ENCODE data around the gene MAP1LC3C.

Gene MAP1LC3C

DNA sequence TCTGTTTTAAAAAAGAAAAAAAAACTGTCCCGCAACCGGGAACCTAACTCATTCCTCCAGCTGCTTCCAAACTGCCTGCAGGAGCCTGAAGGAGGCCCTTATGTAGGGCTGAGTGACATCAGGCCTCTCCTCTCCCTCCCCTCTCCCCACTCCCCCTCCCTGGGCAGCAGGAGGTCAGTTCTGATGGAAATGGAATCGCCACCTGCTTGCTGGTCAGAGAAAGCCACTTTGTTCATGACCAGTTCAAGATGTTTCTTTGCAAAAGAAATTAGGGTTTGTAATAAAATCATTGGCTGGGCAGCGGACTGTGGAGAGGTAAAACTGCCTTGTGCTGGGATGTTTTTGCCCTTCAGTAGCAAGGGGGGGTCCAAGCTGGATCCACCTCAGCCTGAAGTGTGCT lies at the start of gene MAP1LC3C:
TSS of gene MAP1LC3C (minus strand) at position 73 of the 400 bp plus-strand sequence. CDS start 90 bp downstream, outside the sequence.
- no peak for DNase-seq

DNA sequence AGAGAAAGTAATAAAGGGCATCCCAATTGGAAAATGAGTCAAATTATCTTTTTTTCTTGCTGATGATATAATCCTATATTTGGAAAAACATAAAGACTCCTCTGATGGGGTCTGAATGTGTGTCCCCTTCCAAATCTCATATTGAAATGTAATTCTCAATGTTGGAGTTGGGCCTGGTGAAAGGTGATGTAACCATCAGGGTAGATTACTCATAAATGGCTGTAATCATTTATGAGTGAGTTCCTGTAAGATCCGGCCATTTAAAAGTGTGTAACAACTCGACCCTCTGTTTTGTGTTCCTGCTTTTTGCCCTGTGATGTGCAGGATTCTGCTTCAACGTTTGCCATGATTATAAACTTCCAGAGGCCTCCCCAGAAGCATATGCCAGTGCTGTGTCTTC lies 44.3 kb upstream of the MAP1LC3C start:
- no peak for DNase-seq

DNA sequence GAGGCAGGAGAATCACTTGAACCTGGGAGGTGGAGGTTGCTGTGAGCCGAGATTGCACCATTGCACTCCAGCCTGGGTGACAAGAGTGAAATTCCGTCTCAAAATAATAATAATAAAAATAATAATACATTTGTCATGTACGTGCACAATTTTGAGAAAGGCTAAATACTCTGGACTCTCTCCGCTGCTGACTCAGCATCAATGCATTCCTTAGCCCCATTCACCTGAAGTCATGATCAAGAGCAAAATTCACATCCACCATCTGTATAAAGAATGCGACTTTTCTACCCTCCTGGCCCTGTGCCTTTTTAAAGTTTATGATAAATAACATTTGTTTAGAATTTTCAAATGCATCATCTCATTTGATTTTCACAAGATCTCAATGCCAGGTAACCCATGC lies 35.5 kb upstream of the MAP1LC3C start:
- DNase-seq = no peak

DNA sequence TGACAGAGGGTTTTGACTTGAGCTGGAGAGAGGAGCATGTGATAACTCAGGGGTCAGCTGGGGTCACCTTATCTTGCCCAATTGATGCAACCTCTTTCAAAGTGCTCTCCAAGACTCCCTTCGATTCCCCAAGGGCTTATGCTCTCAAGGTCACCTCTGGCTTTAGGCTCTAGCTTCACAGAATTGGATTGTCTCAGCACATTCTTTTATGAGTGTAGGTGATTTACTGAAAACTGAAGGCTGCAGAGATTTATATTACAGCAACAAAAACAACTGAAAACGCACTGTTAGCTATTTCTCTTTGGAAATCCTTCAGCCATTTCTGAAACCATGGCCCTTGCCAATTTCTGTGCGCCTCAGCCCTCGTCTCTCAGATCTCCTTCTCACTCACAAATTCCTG lies 34.5 kb upstream of the MAP1LC3C start:
- DNase-seq = no peak

DNA sequence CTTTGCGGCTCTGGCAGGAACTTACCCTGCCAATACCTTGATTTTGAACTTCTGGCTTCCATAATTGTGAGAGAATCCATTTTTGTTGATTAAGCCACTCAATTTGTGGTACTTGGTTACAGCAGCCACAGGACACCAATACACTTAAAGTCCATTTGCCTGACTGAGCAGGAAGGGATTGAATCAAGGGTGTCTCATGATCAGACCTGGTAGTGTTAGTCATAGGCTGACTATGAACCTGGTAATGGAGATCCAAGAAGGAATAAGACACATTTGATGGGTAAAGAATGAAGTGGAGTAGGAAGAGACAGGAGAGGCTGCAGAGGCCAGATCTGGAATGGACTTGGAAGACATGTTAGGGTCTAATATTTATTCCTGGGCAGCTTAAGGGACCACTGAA lies 31.2 kb upstream of the MAP1LC3C start:
- DNase-seq = no peak

DNA sequence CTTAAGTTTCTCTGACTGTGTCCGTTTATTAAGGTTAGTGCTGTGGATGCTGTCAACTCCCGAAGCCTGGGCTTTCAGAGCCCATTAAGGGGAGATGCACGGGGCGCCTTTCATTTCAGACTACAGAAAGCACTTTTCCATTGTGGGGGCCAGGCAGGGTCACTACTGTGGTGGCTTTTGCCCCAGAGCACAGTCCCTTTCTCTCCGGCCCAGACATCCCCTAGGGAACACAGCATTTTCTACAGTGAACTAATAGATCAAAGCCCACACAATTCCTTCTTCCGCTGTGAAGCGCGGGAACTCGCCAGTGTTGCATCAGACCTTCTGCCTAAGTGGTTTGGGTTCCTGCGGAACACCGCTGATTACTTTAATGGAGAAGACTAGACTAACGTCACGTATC lies 26.8 kb upstream of the MAP1LC3C start:
- DNase-seq = no peak

DNA sequence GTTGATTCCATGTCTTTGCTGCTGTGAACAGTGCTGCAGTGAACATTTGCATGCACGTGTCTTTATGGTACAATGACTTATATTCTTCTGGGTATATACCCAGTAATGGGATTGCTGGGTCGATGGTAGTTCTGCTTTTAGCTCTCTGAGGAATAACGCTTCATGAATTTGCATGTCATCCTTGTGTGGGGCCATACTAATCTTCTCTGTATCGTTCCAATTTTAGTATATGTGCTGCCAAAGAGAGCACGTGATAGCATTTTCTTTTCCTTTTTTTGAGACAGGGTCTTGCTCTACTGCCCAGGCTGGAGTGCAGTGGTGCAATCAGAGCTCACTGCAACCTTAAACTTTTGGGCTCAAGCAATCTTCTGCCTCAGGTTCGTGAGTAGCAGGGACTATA lies 24.9 kb upstream of the MAP1LC3C start:
- no peak for DNase-seq

DNA sequence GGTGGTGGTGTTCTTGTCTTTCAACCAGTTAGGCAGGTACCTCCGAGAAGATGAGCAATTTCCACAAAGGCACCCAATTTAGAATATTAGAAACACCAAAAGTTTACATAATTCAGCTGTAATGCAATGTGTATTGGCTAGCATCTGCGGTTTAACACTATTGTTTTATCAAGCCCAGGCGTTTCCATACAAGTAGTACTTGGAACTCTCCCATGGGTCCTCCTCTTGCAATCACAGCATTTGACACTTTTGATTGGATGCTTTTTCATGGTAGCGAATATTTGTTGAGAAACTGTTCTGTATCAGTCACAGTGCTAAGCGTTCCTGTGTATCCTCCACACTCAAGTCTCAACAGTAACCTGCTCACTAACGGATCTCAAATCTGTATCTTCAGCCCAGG lies 20.1 kb upstream of the MAP1LC3C start:
- no peak for DNase-seq

DNA sequence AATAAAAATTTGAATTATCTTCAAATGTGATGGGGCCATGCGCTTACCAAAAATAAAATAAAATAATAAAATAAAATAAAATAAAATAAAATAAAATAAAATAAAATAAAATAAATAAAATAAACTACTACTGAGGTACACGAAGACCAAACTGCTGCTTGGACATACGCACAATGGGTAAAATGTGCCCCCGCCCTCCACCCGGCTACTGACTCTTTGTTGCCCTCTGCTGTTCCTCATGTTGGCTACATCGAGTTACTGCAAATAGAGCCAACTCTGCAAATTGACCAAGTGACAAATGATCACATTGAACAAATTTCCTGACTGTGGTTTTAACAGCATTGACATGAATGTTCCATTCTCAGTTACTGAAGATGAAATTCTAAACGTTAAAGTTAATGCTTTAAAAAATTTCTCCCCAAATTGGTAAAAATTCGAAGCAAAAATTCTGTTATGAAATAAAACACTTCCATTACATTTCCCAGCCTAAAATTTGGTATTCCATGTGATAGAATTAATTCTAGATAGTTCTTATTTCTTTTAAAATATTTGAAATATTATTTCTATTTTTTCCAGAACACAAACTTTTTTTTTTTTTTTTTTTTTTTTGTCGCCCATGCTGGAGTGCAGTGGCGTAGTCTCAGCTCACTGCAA lies 18.8 kb upstream of the MAP1LC3C start:
- peak; percentile 32 for DNase-seq

DNA sequence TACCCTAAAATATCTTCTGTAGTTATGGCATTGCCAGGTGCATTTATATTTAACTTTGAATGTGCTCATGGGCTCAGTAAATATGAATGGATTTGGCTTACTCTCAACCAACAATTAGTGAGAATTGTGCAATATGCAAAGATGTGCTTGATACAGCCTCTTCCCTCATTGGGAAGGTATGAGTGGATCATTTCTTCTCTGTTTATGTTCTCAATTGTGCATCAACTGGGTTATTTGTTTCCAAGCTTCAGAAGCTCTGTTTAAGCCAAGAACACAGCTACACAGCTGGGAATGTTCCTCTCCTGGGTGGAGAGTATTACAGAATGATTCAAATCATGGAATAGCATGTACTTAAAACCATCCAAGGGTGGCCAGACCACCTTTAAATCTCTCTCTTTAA lies 17.6 kb upstream of the MAP1LC3C start:
- DNase-seq = no peak

DNA sequence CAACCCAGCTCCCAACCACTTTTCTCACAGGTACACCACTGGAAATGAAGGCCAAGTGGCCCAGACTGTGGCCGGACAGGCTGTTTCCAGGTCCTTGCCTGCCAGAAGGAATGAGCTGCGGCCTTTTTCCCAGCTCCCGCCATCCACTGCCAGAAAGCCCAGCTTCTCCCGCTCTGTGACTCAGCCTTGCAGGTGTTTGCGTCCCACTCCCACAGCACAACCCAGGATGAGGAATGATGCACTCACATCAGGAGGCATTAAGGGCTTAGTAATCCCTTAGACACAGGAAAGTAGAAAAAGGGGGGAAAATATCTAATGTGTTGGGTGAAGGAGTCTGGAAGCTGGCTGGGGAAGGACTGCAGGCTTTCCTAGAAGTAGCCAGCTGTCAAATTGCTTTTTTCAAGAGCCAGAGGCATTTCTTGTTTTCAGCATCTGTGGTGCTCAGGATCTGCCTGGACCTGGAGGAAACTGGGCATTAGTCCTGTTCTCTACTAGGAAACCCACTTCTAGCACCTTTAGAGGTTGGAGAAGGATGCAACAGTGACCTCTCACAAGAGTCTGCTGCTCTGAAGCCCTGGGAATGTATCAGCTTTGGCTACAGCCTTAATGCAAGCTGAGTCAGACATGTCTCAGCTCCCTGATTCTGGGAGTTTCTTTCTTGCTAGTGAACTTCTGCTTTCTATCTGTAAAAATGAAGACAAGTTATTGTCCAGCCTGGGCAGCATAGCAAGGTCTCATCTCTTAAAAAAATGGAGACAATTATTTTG lies 13.2 kb upstream of the MAP1LC3C start:
- DNase-seq = no peak

DNA sequence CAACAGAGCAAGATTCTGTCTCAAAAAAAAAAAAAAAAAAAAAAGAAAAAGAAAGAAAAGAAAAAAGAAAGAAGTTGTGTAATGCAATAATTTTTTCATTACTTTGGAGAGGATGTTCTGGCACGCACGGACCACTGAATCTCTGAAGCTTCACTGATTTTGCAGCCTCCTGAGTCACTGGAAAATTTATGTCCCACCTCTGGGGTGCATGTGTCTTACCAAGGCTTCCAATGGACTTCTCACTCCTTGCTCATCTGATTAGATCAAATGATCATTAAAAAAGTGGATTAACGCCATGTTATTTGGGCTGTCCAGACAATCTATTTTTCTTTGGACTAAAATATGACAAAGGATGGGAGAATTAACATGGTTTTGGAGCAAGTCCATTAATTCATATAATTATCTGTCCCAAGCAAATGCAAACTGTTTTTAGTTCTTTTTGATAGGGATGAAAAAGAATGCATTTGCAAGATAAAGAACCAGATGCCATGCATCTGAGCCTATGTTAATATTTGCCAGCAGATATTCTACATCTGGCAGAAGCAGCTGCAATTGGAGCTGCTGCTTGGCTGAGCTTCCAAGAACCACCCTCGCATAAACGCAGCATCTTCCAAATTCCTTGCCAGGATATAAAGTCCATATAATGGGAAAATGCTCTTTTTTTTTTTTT lies 10.1 kb upstream of the MAP1LC3C start:
- DNase-seq = no peak

DNA sequence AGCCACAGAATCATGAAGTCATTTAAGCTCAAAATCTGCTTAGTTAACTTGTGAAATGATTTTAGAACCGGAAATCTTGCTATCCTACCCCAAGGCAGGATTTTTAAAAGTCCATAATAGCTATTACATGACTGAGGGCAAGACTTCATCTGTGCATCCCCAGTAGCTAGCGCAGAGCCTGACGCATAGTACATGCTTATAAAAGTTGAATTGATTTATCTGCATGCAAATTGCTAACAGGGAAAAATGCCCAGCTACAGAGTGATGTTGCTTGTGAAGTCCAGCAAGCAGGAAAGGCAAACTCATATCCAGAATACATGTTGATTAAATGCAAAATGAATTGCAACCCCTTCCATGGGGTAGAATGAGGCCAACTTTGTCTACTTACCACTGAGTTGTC lies 8.1 kb upstream of the MAP1LC3C start:
- DNase-seq = no peak

DNA sequence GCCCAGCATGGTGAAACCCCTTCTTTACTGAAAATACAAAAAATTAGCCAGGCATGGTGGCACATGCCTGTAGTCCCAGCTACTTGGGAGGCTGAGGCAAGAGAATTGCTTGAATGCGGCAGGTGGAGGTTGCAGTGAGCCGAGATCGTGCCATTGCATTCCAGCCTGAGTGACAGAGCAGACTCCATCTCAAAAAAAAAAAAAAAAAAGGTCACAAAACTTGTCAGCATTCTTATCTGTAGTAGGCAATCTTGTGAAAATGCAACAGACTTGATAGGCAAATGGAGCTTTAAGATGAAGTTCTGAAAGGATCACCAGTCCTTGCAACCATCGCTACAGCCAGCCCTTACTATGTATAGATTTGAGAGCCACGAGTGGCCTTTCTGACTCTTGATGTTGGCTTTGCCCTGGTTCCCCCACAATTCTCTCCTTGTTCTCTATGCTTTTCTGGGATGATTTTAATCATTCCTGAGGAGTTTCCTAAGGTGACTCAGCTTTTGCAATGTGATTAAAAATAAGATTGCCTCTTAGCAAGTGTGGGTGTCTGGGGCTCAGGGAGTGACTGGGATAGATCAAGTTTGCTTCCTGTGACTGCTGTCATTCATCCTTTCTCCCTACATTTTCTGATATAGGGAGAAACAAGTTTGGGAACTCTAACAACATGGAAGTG lies 7.1 kb upstream of the MAP1LC3C start:
- no peak for DNase-seq

DNA sequence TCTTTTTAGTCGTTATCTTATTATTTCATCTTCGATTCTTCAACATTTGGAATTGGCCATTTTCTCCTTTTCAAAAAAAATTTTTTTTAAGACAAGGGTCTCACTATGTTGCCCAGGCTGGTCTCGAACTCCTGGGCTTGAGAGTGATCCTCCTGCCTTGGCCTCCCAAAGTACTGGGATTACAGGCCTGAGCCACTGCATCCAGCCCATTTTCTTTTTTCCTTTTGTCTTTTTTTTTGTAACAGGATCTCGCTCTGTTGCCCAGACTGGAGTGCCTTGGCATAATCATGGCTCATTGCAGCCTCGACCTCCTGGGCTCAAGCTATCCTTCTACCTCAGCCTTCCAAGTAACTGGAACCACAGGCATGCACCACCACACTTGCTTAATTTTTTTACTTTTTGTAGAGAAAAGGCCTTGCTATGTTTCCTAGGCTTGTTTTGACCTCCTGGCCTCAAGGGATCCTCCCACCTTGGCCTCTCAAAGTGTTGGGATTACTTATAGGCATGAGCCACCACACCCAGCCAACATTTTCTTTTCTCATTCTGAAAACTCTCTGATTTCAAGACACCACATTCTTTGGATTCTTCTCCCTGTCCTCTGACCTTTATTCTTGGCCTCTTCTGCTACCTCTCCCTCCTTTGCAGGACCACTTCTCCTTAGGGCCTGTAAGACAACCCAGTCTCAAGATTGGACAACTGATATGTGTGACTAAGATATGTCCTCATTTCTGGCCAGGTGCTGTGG lies 6.0 kb upstream of the MAP1LC3C start:
- no peak for DNase-seq

DNA sequence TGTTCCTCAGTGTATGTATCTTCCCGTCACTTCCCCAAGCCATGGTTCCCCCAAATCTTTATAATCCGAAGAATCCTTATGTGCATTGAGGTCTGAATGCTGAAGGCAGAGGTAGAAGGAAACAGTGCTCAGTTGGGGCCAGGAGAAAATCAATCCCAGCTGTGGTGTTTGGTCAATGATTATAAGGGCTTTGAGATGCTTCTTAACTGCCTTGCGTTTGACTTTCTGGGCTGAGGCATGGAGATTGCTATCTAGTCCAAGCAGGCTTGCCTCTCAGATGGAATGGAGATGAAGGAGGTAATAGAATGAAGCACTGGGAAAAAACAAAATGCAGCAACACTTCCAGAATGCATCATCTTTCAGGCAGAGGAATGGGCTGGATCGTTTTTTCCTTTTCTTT lies 3.6 kb upstream of the MAP1LC3C start:
- DNase-seq = no peak

DNA sequence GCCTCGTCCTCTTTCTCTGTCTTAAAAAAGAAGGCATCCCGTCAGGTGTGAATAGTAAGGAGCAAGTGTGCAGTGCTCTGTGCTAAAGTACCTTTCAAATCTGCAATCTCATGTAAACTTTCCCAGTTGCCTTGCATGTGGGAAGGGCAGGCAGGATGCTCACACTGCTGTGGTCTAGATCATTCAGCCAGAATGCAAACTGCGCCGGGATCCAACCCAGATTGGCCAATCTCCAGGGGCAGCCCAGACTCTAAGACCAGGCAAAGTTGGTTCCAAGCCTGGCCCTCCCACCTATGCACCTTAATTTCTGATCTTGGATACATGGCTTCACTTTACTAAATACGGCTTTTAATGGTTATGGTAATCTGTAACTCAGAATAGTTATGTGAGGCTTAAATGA lies 3.2 kb upstream of the MAP1LC3C start:
- no peak for DNase-seq

DNA sequence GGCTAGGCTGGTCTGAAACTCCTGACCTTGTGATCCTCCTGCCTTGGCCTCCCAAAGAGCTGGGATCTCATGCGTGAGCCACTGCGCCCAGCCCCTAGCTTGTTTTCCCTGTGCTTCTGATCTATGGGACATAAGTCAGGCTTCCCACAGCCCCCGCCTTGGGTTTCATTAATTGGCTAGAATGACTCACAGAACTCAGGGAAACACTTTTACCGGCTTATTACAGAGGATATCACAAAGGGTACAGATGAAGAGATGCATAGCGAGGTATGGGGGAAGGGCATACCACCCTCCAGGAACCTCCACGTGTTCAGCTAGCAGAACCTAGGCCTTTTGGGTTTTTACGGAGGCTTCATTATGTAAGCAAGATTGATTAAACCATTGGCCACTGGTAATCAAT lies 1.5 kb upstream of the MAP1LC3C start:
- DNase-seq = no peak

DNA sequence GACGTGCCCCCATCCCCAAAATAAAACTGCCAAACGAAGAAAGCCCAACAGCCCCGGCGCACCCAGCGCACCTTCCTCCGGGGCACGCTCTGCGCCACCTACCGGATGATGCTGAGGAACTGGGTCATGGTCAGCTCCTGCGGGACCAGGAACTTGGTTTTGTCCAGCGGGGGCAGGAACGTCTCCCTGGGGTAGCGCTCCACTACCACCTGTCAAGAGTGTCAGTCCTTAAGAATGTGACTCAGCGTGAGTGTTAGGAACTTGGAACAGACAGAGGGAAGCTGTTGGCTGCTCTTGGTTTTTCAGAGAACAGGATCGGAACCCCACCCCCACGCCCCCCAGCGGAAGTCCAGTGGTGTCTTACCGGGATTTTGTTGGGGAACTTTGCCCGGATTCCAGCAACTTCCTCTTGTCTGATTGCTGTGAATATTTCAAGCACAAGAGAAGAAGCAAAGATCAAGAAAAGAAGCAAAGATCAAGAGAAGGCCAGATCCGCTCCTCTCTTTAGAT lies 431 bp downstream of the MAP1LC3C start:
- no peak for DNase-seq

DNA sequence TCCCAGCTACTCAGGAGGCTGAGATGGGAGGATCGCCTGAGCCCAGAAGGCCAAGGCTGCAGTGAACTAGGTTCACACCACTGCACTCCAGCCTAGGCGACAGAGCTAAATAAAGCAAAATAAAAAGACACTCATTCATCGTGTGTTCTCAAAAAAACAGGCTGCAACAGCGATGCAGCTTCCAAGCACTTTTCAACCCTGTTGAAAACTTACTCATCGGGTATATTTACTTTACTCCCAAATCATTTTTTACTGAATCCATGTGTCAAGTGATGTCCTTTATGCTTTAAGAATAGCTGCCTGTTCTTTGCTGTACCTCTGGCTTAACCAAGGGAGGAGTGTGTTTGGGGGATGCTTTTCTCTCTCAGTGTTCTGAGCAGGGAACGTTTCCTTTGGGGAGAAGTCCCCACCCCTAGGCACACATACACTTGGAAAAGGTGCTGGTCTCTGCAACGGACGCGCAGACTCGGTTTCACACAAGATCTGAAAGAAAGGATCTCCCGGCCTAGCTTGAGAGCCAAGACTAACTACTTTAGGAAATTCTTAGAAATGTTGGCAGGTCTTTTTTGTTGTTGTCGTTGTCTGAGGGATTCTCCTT lies 1.4 kb downstream of the MAP1LC3C start:
- DNase-seq = no peak

DNA sequence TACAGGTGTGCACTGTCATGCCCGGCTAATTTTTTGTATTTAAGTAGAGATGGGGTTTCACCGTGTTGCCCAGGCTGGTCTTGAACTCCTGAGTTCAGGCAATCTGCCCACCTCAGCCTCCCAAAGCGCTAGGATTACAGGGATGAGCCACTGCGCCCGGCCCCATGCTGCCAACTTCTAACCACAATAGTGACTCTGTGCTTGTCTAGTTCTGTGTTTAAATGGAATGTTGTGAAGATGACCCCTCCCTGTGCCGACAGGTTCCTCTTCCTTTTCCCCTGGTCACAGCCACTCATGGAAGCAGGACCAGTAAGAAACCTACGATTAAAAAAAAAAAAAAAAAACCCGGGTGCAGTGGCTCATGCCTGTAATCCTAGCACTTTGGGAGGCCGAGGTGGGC lies 4.7 kb downstream of the MAP1LC3C start:
- DNase-seq = no peak

DNA sequence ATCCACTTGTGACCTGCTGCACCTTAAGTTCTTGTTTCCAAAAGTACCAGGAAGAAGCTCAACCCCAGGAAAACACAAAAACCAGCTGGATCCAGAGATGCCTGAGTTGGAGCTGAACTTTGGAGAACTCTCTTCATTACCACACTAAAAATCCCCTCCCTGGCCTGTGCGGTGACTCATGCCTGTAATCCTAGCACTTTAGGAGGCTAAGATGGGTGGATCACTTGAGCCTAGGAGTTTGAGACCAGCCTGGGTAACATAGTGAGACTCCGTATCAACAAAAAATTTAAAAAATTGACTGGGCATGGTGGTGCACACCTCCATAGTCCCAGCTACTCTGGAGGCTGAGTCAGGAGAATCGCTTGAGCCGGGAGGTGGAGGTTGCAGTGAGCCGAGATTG lies 6.2 kb downstream of the MAP1LC3C start:
- no peak for DNase-seq
